ENCODE measurements around the gene SH3PXD2A. TPM values are rescaled to one million over a fixed set of nuclear protein-coding genes. Genes with fewer than 3 reads are reported as not detected.

The SH3PXD2A gene
- total RNA-seq, 1 experiment from 2014 or later: 54.9 TPM

DNA sequence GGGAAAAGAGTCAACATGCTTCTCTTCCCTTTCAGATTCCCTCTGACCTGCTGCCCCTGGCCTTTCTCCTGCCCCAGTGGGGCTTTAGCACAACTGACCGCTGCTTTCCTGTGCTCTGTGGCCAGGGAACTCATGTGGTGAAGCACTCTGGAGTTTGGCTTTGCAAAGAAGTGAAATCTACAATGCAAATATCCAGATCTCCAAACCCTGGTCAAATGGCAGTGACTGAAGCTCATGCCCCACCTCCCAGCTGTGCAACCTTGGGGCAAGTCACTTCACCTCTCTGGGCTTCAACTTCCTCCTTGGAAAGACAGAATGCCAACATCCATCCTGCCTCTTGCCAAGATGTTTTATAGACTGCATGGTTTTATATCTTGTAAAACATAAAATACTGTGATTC, 204.0 kb downstream of the SH3PXD2A start:
- no peak for TF ChIP-seq EZH2 (IDR thresholded peaks at IDR 0.05; ENCODE audit: borderline replicate concordance, low read depth, low read length, poor library complexity, severe bottlenecking)
- TF ChIP-seq, protein P1, sequence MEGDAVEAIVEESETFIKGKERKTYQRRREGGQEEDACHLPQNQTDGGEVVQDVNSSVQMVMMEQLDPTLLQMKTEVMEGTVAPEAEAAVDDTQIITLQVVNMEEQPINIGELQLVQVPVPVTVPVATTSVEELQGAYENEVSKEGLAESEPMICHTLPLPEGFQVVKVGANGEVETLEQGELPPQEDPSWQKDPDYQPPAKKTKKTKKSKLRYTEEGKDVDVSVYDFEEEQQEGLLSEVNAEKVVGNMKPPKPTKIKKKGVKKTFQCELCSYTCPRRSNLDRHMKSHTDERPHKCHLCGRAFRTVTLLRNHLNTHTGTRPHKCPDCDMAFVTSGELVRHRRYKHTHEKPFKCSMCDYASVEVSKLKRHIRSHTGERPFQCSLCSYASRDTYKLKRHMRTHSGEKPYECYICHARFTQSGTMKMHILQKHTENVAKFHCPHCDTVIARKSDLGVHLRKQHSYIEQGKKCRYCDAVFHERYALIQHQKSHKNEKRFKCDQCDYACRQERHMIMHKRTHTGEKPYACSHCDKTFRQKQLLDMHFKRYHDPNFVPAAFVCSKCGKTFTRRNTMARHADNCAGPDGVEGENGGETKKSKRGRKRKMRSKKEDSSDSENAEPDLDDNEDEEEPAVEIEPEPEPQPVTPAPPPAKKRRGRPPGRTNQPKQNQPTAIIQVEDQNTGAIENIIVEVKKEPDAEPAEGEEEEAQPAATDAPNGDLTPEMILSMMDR (conservative IDR thresholded peaks at IDR 0.05; ENCODE audit: low read depth, low read length): no peak
- peaks cover 11% of the 10 kb centered on the region for H3K36me3 ChIP-seq (ENCODE audit: insufficient read depth, low read length, poor library complexity, severe bottlenecking)
- no peak for DNase-seq (ENCODE audit: low spot score)
- no peaks in the 10 kb centered on the region for H3K4me1 ChIP-seq (ENCODE audit: insufficient read depth, low read length, poor library complexity, severe bottlenecking)
- ChIA-PET POLR2A (ENCODE audit: low non-redundant PET) (no interaction called here), CTCF (no interaction called here)
- no peak overlapping the region for H3K27ac ChIP-seq (ENCODE audit: low read depth, low read length, poor library complexity, severe bottlenecking)
- H3K27me3 ChIP-seq (replicated peaks; ENCODE audit: insufficient read depth, low read depth, low read length, poor library complexity): no peaks in the 10 kb centered on the region
- no peaks in the 10 kb centered on the region for H3K9me3 ChIP-seq (ENCODE audit: low read depth, low read length, poor library complexity, severe bottlenecking)
- intact Hi-C loops (cut with micrococcal nuclease; ENCODE audit: unreplicated experiment): no loop called here
- no TSS peak for BruUV-seq (replicated peaks)
- H3K4me3 ChIP-seq (ENCODE audit: low read depth, low read length, poor library complexity, severe bottlenecking): no peak overlapping the region

DNA sequence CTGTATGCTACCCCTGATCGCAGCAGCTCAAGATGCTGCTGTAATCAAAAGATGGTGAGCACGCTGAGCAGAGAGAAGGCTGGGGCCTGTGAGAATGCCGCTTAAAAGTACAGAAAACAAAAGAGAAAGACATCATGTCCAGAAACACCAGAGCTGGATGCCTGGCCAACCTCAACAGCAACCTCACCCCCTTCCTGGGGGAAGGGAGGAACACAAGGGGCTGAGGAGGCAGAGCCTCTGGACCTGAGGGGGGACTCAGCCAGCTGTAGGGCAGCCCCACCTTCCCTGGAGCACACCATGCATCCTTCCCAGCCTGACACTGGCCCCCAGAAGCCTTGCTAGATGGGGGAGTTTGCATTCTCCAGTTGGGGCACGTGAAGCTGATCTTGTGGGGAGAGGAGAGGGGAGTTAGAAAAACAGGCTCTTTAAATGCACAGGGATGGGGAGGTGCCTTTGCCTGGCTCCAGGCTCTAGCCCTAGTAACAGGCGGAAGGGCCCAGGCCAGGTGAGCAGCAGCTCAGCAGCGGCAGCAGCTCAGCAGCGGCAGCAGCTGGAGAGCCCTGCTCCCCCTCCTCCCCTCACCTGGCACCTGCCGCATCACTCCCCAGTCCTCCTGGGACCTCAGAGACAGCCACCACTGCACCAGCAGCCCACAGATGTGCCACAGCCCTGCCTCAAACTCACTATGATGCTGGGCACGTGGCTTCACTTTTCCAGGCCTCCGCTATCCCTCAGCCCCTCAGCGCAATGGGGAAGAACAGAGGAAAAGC, 205.5 kb downstream of the SH3PXD2A start:
- POLR2A ChIA-PET (ENCODE audit: low non-redundant PET): interaction anchor here (0.7 kb wide), 1 partner anchor 12 kb away, joined by 3 read pairs; no protein-coding TSS in a partner anchor
- intact Hi-C loops (cut with micrococcal nuclease; ENCODE audit: unreplicated experiment): no loop called here

GRCh38 chr10:103648636-103649532, 206.5 kb downstream of the SH3PXD2A start:
- H3K4me3 ChIP-seq (ENCODE audit: low read depth, low read length, poor library complexity, severe bottlenecking): no peak overlapping the region
- POLR2A ChIA-PET (ENCODE audit: low non-redundant PET): no interaction called here
- TF ChIP-seq, protein P1 (conservative IDR thresholded peaks at IDR 0.05; ENCODE audit: low read depth, low read length): no peak
- TF ChIP-seq EZH2 (IDR thresholded peaks at IDR 0.05; ENCODE audit: borderline replicate concordance, low read depth, low read length, poor library complexity, severe bottlenecking): no peak
- no peaks in the 10 kb centered on the region for H3K9me3 ChIP-seq (ENCODE audit: low read depth, low read length, poor library complexity, severe bottlenecking)
- H3K4me1 ChIP-seq (ENCODE audit: insufficient read depth, low read length, poor library complexity, severe bottlenecking): no peaks in the 10 kb centered on the region
- BruUV-seq (replicated peaks): no TSS peak
- DNase-seq (ENCODE audit: low spot score): no peak
- peaks cover 11% of the 10 kb centered on the region for H3K36me3 ChIP-seq (ENCODE audit: insufficient read depth, low read length, poor library complexity, severe bottlenecking)
- H3K27ac ChIP-seq (ENCODE audit: low read depth, low read length, poor library complexity, severe bottlenecking): no peak overlapping the region
- intact Hi-C loops (cut with micrococcal nuclease; ENCODE audit: unreplicated experiment): no loop called here
- H3K27me3 ChIP-seq (replicated peaks; ENCODE audit: insufficient read depth, low read depth, low read length, poor library complexity): no peaks in the 10 kb centered on the region
- CTCF ChIA-PET: no interaction called here

More for the DNA sequence above, 205.5 kb downstream of the SH3PXD2A start:
- no peaks in the 10 kb centered on the region for H3K27me3 ChIP-seq (replicated peaks; ENCODE audit: insufficient read depth, low read depth, low read length, poor library complexity)
- H3K9me3 ChIP-seq (ENCODE audit: low read depth, low read length, poor library complexity, severe bottlenecking): no peaks in the 10 kb centered on the region
- TF ChIP-seq, protein P1 (conservative IDR thresholded peaks at IDR 0.05; ENCODE audit: low read depth, low read length): no peak
- no peak for TF ChIP-seq EZH2 (IDR thresholded peaks at IDR 0.05; ENCODE audit: borderline replicate concordance, low read depth, low read length, poor library complexity, severe bottlenecking)
- H3K27ac ChIP-seq (ENCODE audit: low read depth, low read length, poor library complexity, severe bottlenecking): no peak overlapping the region
- H3K36me3 ChIP-seq (ENCODE audit: insufficient read depth, low read length, poor library complexity, severe bottlenecking): peaks cover 11% of the 10 kb centered on the region
- H3K4me1 ChIP-seq (ENCODE audit: insufficient read depth, low read length, poor library complexity, severe bottlenecking): no peaks in the 10 kb centered on the region
- no peak overlapping the region for H3K4me3 ChIP-seq (ENCODE audit: low read depth, low read length, poor library complexity, severe bottlenecking)
- CTCF ChIA-PET: no interaction called here
- no peak for DNase-seq (ENCODE audit: low spot score)
- no TSS peak for BruUV-seq (replicated peaks)
